Measurements from ENCODE around the gene ATG16L1. TPM values are rescaled to one million over a fixed set of nuclear protein-coding genes. Genes with fewer than 3 reads are reported as not detected.

ATG16L1 gene
- total and polyA plus RNA-seq, 2 donors (not counting 1 experiment from before 2014, with no cell fraction given) = 23.7 to 33.7 TPM

DNA sequence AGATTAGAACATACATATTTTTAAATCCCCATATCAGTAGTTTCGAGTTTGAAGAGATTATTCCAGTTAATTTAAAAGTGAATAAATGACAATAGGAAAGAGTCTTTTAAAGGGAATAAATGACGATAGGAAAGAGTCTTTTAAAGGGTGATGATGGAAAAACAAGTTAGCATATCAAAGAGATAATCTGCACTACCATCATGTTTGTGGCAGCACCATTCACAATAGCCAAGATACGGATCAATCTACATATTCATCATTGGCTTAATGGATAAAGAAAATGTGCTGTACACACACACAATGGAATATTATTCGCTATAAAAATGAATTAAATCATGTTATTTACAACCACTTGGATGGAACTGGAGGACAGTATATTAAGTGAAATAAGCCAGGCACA is 15.0 kb downstream of the ATG16L1 start:
- TF ChIP-seq, protein P1, sequence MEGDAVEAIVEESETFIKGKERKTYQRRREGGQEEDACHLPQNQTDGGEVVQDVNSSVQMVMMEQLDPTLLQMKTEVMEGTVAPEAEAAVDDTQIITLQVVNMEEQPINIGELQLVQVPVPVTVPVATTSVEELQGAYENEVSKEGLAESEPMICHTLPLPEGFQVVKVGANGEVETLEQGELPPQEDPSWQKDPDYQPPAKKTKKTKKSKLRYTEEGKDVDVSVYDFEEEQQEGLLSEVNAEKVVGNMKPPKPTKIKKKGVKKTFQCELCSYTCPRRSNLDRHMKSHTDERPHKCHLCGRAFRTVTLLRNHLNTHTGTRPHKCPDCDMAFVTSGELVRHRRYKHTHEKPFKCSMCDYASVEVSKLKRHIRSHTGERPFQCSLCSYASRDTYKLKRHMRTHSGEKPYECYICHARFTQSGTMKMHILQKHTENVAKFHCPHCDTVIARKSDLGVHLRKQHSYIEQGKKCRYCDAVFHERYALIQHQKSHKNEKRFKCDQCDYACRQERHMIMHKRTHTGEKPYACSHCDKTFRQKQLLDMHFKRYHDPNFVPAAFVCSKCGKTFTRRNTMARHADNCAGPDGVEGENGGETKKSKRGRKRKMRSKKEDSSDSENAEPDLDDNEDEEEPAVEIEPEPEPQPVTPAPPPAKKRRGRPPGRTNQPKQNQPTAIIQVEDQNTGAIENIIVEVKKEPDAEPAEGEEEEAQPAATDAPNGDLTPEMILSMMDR (conservative IDR thresholded peaks at IDR 0.05 in 1 of 2, IDR thresholded peaks at IDR 0.05 in 1 of 2; ENCODE audit: low read depth in 1 of 2, low read length in 2 of 2) = no peak
- no peak for TF ChIP-seq EZH2 (IDR thresholded peaks at IDR 0.05; ENCODE audit: low read length, missing control alignments)
- H3K4me3 ChIP-seq (replicated peaks in 1 of 4; ENCODE audit: control extremely low read depth in 1 of 4, insufficient read depth in 1 of 4, low read depth in 3 of 4, low read length in 4 of 4) = no peak overlapping the region
- no peaks in the 10 kb centered on the region for H3K9me3 ChIP-seq (ENCODE audit: control insufficient read depth, insufficient read depth, low read depth, low read length)
- H3K9ac ChIP-seq (ENCODE audit: insufficient read depth, low read length) = no peak overlapping the region
- no peaks in the 10 kb centered on the region for H3K27me3 ChIP-seq (ENCODE audit: control insufficient read depth, insufficient read depth, low read length)
- no peak overlapping the region for H2AFZ ChIP-seq (ENCODE audit: low read length)
- H4K20me1 ChIP-seq (ENCODE audit: control insufficient read depth, extremely low read depth, insufficient read depth, low read length) = no peaks in the 10 kb centered on the region
- no peaks in the 10 kb centered on the region for H3K79me2 ChIP-seq (ENCODE audit: control insufficient read depth, insufficient read depth, low read length)
- H3K4me2 ChIP-seq (ENCODE audit: extremely low read depth, insufficient read depth, low read length) = no peak overlapping the region
- no peak for DNase-seq (ENCODE audit: low read depth in 2 of 2)
- H3K27ac ChIP-seq (ENCODE audit: insufficient read depth, low read length) = no peak overlapping the region
- peaks cover 13% of the 10 kb centered on the region for H3K36me3 ChIP-seq (ENCODE audit: control insufficient read depth, insufficient read depth, low read length)
- no peaks in the 10 kb centered on the region for H3K4me1 ChIP-seq (ENCODE audit: control insufficient read depth, extremely low read depth, insufficient read depth, low read length)

DNA sequence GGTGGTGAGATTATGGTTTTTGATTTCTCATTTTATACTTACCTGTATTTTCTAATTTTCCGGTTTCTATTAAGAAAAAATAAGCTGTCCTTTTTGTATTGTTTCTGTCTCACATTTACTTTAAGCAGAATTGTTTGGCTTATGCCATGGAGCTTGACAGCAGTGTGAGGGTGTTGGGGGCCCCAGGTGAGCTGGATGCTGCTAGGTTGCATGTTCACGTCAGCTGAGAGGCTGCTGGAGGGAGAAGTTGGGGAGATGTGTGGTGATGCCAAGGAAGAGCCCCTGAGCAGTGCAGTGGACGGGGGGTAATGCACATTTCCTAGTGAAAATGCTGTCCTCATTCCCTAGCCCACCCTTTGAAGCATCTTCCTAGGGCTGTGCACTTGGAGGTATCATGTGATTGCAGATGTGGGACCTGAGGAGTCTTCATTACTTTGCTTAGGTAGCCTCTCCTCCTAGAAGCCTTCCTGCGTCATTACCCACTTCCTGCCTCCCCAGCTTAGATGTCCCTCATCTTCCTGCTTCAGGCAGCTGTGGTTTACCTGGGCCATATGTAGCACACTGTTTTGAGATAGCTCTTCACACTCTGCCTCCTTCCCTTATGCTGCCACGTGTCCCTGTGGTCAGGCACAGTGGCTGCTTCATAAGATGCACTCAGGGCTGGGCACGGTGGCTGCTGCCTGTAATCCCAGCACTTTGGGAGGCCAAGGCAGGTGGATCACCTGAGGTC is 16.2 kb downstream of the ATG16L1 start:
- H3K36me3 ChIP-seq (ENCODE audit: control insufficient read depth, insufficient read depth, low read length) = peaks cover 9% of the 10 kb centered on the region
- no peak for DNase-seq (ENCODE audit: low read depth in 2 of 2)

GRCh38 chr2:233270366-233270765 is 18.9 kb downstream of the ATG16L1 start:
- TF ChIP-seq, protein P1 (conservative IDR thresholded peaks at IDR 0.05 in 1 of 2, IDR thresholded peaks at IDR 0.05 in 1 of 2; ENCODE audit: low read depth in 1 of 2, low read length in 2 of 2) = no peak
- no peak for TF ChIP-seq EZH2 (IDR thresholded peaks at IDR 0.05; ENCODE audit: low read length, missing control alignments)
- H3K27ac ChIP-seq (ENCODE audit: insufficient read depth, low read length) = no peak overlapping the region
- DNase-seq (ENCODE audit: low read depth in 2 of 2) = no peak

More for the DNA sequence above, 16.2 kb downstream of the ATG16L1 start:
- Histone ChIP-seq H3K27me3 (ENCODE audit: control insufficient read depth, insufficient read depth, low read length) (no peaks in the 10 kb centered on the region), H3K79me2 (ENCODE audit: control insufficient read depth, insufficient read depth, low read length) (no peaks in the 10 kb centered on the region), H3K4me2 (ENCODE audit: extremely low read depth, insufficient read depth, low read length) (no peak overlapping the region), H3K9ac (ENCODE audit: insufficient read depth, low read length) (no peak overlapping the region), H4K20me1 (ENCODE audit: control insufficient read depth, extremely low read depth, insufficient read depth, low read length) (no peaks in the 10 kb centered on the region), H3K27ac (ENCODE audit: insufficient read depth, low read length) (no peak overlapping the region), H3K4me3 (replicated peaks in 1 of 4; ENCODE audit: control extremely low read depth in 1 of 4, insufficient read depth in 1 of 4, low read depth in 3 of 4, low read length in 4 of 4) (no peak overlapping the region), H3K4me1 (ENCODE audit: control insufficient read depth, extremely low read depth, insufficient read depth, low read length) (no peaks in the 10 kb centered on the region), H2AFZ (ENCODE audit: low read length) (no peak overlapping the region), H3K9me3 (ENCODE audit: control insufficient read depth, insufficient read depth, low read depth, low read length) (no peaks in the 10 kb centered on the region)
- TF ChIP-seq, protein P1 (conservative IDR thresholded peaks at IDR 0.05 in 1 of 2, IDR thresholded peaks at IDR 0.05 in 1 of 2; ENCODE audit: low read depth in 1 of 2, low read length in 2 of 2) = no peak
- TF ChIP-seq EZH2 (IDR thresholded peaks at IDR 0.05; ENCODE audit: low read length, missing control alignments) = no peak

More at GRCh38 chr2:233270366-233270765, 18.9 kb downstream of the ATG16L1 start:
- Histone ChIP-seq H3K4me2 (ENCODE audit: extremely low read depth, insufficient read depth, low read length) (no peak overlapping the region), H3K4me3 (replicated peaks in 1 of 4; ENCODE audit: control extremely low read depth in 1 of 4, insufficient read depth in 1 of 4, low read depth in 3 of 4, low read length in 4 of 4) (no peak overlapping the region), H2AFZ (ENCODE audit: low read length) (no peak overlapping the region), H3K4me1 (ENCODE audit: control insufficient read depth, extremely low read depth, insufficient read depth, low read length) (no peaks in the 10 kb centered on the region), H3K79me2 (ENCODE audit: control insufficient read depth, insufficient read depth, low read length) (no peaks in the 10 kb centered on the region), H3K9ac (ENCODE audit: insufficient read depth, low read length) (no peak overlapping the region), H3K36me3 (ENCODE audit: control insufficient read depth, insufficient read depth, low read length) (peaks cover 10% of the 10 kb centered on the region), H3K27me3 (ENCODE audit: control insufficient read depth, insufficient read depth, low read length) (no peaks in the 10 kb centered on the region), H4K20me1 (ENCODE audit: control insufficient read depth, extremely low read depth, insufficient read depth, low read length) (no peaks in the 10 kb centered on the region), H3K9me3 (ENCODE audit: control insufficient read depth, insufficient read depth, low read depth, low read length) (no peaks in the 10 kb centered on the region)

All from fibroblast of lung (primary cell).